A549 (cell line): ENCODE data around the gene AFAP1L2.

ENCODE experiments used
- CTCF ChIP-seq: fragments of >200 bp; sonication (Bioruptor Twin); formaldehyde crosslinking; IDR thresholded peaks from 3 replicates; pipeline ENCODE4 v1.5.1; 2016
- ESRRA ChIP-seq: fragments of 150-350 bp; IDR thresholded peaks from 2 replicates; pipeline ENCODE4 v1.6.1; 2014; ENCODE audit warnings: mild to moderate bottlenecking, low read length, borderline replicate concordance
- PBX3 ChIP-seq: IDR thresholded peaks from 2 replicates; pipeline ENCODE4 v1.6.1; 2012
- POLR2A ChIP-seq: IDR thresholded peaks from 2 replicates; pipeline ENCODE4 v1.6.1; 2012; ENCODE audit warnings: mild to moderate bottlenecking, low read length
- RCOR1 ChIP-seq: fragments of 150-350 bp; IDR thresholded peaks from 2 replicates; pipeline ENCODE4 v1.6.1; 2014; ENCODE audit warnings: antibody characterized with exemption, low read length, low read depth
- REST ChIP-seq: fragments of 200-600 bp; sonication (generic); IDR thresholded peaks from 2 replicates; pipeline ENCODE4 v1.6.1; 2016; ENCODE audit warnings: antibody characterized with exemption, mild to moderate bottlenecking, moderate library complexity
- SMC3 ChIP-seq: fragments of >200 bp; sonication (Bioruptor Twin); formaldehyde crosslinking; IDR thresholded peaks from 3 replicates; pipeline ENCODE4 v1.6.1; 2018; ENCODE audit warnings: inconsistent platforms
- ZC3H11A ChIP-seq: fragments of 450-650 bp; IDR thresholded peaks from 2 replicates; pipeline ENCODE4 v1.6.1; 2014; ENCODE audit warnings: antibody characterized with exemption, mild to moderate bottlenecking

- no peak for TF ChIP-seq REST
- no peak for TF ChIP-seq RCOR1
- TF ChIP-seq POLR2A, result no peak
- no peak for TF ChIP-seq CTCF
- no peak for TF ChIP-seq ZC3H11A
- no peak for TF ChIP-seq ESRRA
- TF ChIP-seq PBX3, result no peak
- TF ChIP-seq SMC3, result no peak
Measured at GRCh38 chr10:114376523-114376922, 27.8 kb downstream of the AFAP1L2 start.
